ENCODE data around the gene ZNF554. TPM values are rescaled to one million over a fixed set of nuclear protein-coding genes. Genes with fewer than 3 reads are reported as not detected.

Gene ZNF554
- 3.3 and 5.6 TPM in 2 replicates for total RNA-seq (2021)
- percentile 46 among the genes with signal in this experiment for Bru-seq, nascent RNA
- percentile 55 among the genes with signal in this experiment for BruChase-seq, experiment 1, labeled RNA remaining after a 2-hour chase
- BruChase-seq, experiment 2, labeled RNA remaining after a 6-hour chase = percentile 47 among the genes with signal in this experiment
- long read RNA-seq, partial matches to known transcripts = 0 of 11 reads
- long read RNA-seq, other reads (novel, unspliced or antisense) = 5 of 11 reads

DNA sequence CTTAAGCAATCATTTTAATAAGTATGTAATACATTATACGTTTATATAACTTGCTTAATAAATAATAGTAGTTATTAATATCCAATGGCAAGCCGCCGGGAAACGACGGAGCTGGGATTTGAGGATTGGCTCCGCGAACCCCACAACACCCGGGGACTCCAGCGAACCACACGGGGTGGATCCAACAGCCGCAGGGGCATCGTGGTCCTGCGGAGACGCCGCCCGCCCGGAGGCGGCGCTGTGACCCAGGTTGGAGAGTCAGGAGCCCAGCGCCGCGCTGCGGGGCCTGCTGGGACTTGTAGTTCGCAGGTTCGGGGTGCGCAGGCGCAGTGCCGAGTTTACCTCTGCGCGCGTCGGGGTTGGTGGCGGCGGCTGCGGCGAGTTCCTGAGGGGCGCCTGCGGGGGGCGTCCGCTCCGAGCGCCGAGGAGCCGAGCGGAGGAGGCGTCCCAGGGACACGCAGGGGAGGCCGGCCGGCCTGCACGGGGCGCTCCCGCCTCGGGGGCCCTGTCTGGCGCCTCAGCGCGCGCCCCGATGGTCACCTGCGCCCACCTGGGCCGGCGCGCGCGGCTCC is at the start of gene ZNF554:
ZNF554 (plus strand) TSS at position 329 of the 572 bp plus-strand sequence; CDS start at position 533, 204 bp downstream.
- no peaks in the 10 kb centered on the region for H3K36me3 ChIP-seq (ENCODE audit: low read depth)
- peak within 1 kb of the TSS; percentile 87 for H2AFZ ChIP-seq
- H3F3A ChIP-seq (ENCODE audit: insufficient read depth, low read depth) = peaks cover 4% of the 10 kb centered on the region; the same call in 1 of the 2 replicates
- no peaks in the 10 kb centered on the region for H3K79me2 ChIP-seq (ENCODE audit: low read depth)
- H3K4me3 ChIP-seq = peak within 1 kb of the TSS; percentile 75
- no peaks in the 10 kb centered on the region for H3K9me3 ChIP-seq (ENCODE audit: insufficient read depth, low read depth)
- POLR2A ChIA-PET (ENCODE audit: unreplicated experiment) = no interaction called here
- no peaks in the 10 kb centered on the region for H3K27me3 ChIP-seq (ENCODE audit: insufficient read depth, low read depth)
- DNase-seq = peak; percentile 77 to 89
- CTCF ChIA-PET = no interaction called here
- H3K4me2 ChIP-seq = peak within 1 kb of the TSS; percentile 87
- TF ChIP-seq EZH2 (IDR thresholded peaks at IDR 0.05; ENCODE audit: low read depth) = no peak
- TF ChIP-seq, protein P1, sequence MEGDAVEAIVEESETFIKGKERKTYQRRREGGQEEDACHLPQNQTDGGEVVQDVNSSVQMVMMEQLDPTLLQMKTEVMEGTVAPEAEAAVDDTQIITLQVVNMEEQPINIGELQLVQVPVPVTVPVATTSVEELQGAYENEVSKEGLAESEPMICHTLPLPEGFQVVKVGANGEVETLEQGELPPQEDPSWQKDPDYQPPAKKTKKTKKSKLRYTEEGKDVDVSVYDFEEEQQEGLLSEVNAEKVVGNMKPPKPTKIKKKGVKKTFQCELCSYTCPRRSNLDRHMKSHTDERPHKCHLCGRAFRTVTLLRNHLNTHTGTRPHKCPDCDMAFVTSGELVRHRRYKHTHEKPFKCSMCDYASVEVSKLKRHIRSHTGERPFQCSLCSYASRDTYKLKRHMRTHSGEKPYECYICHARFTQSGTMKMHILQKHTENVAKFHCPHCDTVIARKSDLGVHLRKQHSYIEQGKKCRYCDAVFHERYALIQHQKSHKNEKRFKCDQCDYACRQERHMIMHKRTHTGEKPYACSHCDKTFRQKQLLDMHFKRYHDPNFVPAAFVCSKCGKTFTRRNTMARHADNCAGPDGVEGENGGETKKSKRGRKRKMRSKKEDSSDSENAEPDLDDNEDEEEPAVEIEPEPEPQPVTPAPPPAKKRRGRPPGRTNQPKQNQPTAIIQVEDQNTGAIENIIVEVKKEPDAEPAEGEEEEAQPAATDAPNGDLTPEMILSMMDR (conservative IDR thresholded peaks at IDR 0.05) = peak; percentile 81
- no peaks in the 10 kb centered on the region for H4K20me1 ChIP-seq (ENCODE audit: insufficient read depth)
- H3K27ac ChIP-seq = no peak within 1 kb of the TSS; the same call in 1 of the 2 replicates
- no peaks in the 10 kb centered on the region for H3K9me2 ChIP-seq (ENCODE audit: insufficient read depth)
- H3K4me1 ChIP-seq (replicated peaks; ENCODE audit: insufficient read depth) = no peaks in the 10 kb centered on the region
- intact Hi-C loops (cut with micrococcal nuclease; ENCODE audit: unreplicated experiment) = loop anchor here (1.0 kb wide), 1 partner anchor 22 kb away; the partner anchor contains the start of gene ZNF555
- BruUV-seq (replicated peaks) = no TSS peak

DNA sequence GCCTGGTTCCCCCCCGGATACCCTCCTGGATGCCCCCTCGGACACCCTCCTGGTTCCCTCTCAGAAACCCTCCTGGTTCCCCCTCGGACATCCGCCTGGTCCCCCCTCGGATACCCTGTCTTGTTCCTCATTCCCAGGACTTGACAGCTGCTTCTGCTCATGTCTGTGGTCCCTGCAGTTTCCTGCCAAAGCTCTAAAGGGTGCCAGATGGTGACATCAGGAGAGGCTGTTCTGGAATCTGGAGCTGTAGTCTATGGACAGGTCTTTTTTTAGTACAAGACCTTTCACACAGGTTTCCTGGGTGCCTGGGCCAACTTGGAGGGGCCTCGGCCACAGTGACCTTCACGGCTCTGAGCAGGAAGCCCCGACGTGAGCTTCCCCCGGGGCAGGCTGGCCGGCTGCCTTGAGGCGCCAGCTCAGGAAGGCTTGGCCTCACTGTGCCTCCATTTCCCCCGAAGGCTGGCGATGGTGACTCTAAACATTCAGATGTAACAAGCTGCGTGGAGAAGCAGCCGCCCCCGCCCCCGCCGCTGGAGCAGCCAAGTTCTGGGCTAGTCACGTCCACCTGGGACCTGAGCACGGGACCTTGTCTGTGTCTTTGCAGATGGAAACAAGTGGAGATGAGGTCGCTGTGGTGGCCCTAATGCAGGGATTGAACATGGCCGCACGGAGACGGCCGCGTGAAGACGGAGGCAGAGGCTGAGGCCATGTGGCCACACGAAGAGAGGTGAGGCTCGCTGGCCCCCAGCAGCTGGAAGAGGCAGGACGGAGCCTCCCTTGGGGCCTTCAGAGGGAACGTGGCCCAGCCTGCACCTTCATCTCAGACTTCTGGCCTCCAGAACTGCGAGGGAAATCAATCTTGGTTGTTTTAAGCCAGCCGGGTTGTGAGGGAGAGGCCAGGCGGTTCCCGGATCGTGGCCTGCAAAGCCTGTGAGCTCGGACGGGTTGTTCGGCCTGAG is 49.3 kb upstream of the ZNF554 start:
- no TSS peak for BruUV-seq (replicated peaks)
- no peaks in the 10 kb centered on the region for H3K36me3 ChIP-seq (ENCODE audit: low read depth)
- H3K27ac ChIP-seq = no peak overlapping the region
- no peaks in the 10 kb centered on the region for H3K4me1 ChIP-seq (replicated peaks; ENCODE audit: insufficient read depth)
- no peaks in the 10 kb centered on the region for H3K27me3 ChIP-seq (ENCODE audit: insufficient read depth, low read depth)
- peaks cover 32% of the 10 kb centered on the region for H3K79me2 ChIP-seq (ENCODE audit: low read depth)
- no peak for DNase-seq
- POLR2A ChIA-PET (ENCODE audit: unreplicated experiment) = no interaction called here
- no peaks in the 10 kb centered on the region for H3K9me2 ChIP-seq (ENCODE audit: insufficient read depth)
- intact Hi-C loops (cut with micrococcal nuclease; ENCODE audit: unreplicated experiment) = no loop called here
- H3K4me3 ChIP-seq = no peak overlapping the region
- CTCF ChIA-PET = interaction anchor here (0.5 kb wide), 1 partner anchor 1052 kb away, joined by 4 read pairs; no protein-coding TSS in a partner anchor
- H3F3A ChIP-seq (ENCODE audit: insufficient read depth, low read depth) = no peaks in the 10 kb centered on the region
- no peaks in the 10 kb centered on the region for H3K9me3 ChIP-seq (ENCODE audit: insufficient read depth, low read depth)
- no peak overlapping the region for H3K4me2 ChIP-seq
- H2AFZ ChIP-seq = no peak overlapping the region
- no peak for TF ChIP-seq EZH2 (IDR thresholded peaks at IDR 0.05; ENCODE audit: low read depth)
- TF ChIP-seq, protein P1 (conservative IDR thresholded peaks at IDR 0.05) = no peak
- peaks cover 19% of the 10 kb centered on the region for H4K20me1 ChIP-seq (ENCODE audit: insufficient read depth)

Measured in PC-9 (cell line).